ENCODE results near the gene FANCC.

Gene FANCC, protein sequence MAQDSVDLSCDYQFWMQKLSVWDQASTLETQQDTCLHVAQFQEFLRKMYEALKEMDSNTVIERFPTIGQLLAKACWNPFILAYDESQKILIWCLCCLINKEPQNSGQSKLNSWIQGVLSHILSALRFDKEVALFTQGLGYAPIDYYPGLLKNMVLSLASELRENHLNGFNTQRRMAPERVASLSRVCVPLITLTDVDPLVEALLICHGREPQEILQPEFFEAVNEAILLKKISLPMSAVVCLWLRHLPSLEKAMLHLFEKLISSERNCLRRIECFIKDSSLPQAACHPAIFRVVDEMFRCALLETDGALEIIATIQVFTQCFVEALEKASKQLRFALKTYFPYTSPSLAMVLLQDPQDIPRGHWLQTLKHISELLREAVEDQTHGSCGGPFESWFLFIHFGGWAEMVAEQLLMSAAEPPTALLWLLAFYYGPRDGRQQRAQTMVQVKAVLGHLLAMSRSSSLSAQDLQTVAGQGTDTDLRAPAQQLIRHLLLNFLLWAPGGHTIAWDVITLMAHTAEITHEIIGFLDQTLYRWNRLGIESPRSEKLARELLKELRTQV

DNA sequence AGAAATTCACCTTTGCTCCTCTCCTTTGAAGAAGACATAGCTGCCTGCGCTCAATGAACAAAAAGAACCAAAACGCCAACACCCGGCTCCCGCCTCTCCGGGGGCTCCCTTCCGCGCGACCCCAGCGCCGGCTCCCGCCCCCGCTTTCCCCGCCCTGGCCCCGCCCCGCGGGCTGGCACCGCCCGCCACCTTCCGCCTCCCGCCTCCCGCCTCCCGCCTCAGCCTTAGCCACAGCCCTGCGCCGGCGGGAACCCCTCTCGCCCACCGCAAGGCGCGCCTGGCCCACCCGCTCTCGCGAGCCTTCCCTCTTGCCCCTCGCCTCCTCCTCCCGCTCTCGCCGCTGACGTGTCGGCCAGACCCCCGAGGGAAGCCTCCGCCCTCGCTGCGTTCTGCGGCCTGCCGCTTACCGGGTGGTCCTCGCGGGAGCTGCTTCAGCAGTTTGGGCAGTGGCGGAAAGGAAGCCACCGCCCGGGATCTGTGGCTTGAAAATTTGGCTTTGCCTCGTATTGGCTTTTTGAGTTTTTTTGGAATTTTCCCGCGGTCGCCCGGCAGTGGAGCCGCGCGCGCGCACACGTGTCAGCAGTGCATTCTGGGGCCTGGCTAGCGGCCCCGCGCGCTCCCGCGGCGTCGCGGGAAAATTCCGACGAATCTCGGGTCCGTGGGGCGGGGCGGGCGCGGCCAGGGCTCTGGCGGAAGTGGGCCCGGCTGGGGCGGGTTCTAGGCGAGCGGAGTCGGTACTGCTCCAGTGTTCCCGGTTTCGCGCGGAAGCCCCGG lies at the start of gene FANCC:
FANCC (minus strand) TSS at position 591 of the 774 bp plus-strand sequence. CDS start 68,418 bp downstream, outside the sequence.
- H3K4me1 ChIP-seq, result peaks cover 6 to 32% (median 24%) of the 10 kb centered on the region in 10 experiments; a peak in 18 of 20 replicates
- no peaks in the 10 kb centered on the region for H3K36me3 ChIP-seq
- no peaks in the 10 kb centered on the region for H4K20me1 ChIP-seq
- peaks cover 0 to 10% (median 0%) of the 10 kb centered on the region in 11 experiments; a peak in 6 of 22 replicates for H3K27me3 ChIP-seq
- H3K4me2 ChIP-seq, result peak within 1 kb of the TSS; percentile 67 to 87 (median 78)
- H3K9ac ChIP-seq, result peak within 1 kb of the TSS; percentile 79 to 99 (median 95)
- H3K27ac ChIP-seq, result peak within 1 kb of the TSS; percentile 60 to 99 (median 95)
- TF ChIP-seq Cebpa-rat (IDR thresholded peaks at IDR 0.05), result no peak
- peak within 1 kb of the TSS; percentile 71 to 88 (median 76) for H3K4me3 ChIP-seq
- H3K9me3 ChIP-seq (replicated peaks in 1 of 11), result peaks cover 0 to 11% (median 0%) of the 10 kb centered on the region in 11 experiments; a peak in 3 of 22 replicates

DNA sequence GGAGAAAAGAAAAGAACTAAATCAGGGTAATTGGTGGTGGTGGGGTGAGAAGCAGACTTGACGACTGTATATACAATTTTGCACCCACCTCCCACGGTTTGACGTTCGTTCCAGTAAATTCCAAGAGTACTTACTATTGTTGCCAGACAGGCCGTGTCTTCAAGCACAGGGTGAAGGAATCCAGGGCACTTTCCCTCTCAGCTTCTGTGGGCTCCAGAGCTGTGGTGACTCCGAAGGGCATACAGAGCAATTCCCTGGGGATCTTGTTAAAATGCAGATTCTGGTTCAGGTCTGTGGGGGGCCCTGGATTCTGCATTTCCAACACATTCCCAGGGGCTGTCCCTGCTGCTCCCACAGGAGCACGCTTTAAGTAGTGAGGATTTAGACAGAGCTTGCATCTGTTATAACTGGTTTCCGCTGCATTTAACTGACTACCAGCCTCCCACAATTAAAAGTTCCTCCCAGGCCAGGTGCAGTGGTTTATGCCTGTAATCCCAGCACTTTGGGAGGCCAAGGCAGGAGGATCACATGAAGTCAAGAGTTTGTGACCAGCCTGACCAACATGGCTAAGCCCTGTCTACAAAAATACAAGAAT lies 49.3 kb upstream of the FANCC start:
- Histone ChIP-seq H3K4me1 (no peaks in the 10 kb centered on the region), H3K36me3 (no peaks in the 10 kb centered on the region), H3K27ac (no peak overlapping the region), H3K27me3 (no peaks in the 10 kb centered on the region), H3K4me3 (no peak overlapping the region), H3K9me3 (replicated peaks in 1 of 11) (no peaks in the 10 kb centered on the region), H4K20me1 (no peaks in the 10 kb centered on the region), H3K9ac (no peak overlapping the region), H3K4me2 (no peak overlapping the region)
- TF ChIP-seq Cebpa-rat (IDR thresholded peaks at IDR 0.05), result no peak

DNA sequence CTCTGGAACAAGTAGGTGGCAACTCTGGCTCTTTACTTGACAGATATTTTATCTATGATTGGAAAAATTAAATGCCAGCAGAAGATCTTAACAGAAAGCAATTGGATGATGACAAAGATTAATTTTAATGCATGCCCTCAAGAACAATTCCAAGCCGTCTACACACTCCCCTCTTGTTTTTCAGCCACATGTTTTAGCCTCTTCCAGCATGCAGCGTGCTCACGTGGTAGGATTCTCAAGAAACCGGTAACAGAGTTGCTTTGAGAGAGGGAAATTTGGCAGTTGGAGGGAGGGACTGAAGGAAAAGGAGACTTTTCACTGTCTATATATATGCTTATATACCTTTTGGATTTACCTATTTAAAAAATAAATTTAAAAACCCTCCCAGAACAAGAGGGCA lies 48.3 kb upstream of the FANCC start:
- Histone ChIP-seq H3K4me3 (no peak overlapping the region), H3K4me2 (no peak overlapping the region), H4K20me1 (no peaks in the 10 kb centered on the region), H3K4me1 (no peaks in the 10 kb centered on the region), H3K9me3 (replicated peaks in 1 of 11) (no peaks in the 10 kb centered on the region), H3K27me3 (no peaks in the 10 kb centered on the region), H3K36me3 (no peaks in the 10 kb centered on the region), H3K27ac (no peak overlapping the region), H3K9ac (no peak overlapping the region)
- no peak for TF ChIP-seq Cebpa-rat (IDR thresholded peaks at IDR 0.05)

DNA sequence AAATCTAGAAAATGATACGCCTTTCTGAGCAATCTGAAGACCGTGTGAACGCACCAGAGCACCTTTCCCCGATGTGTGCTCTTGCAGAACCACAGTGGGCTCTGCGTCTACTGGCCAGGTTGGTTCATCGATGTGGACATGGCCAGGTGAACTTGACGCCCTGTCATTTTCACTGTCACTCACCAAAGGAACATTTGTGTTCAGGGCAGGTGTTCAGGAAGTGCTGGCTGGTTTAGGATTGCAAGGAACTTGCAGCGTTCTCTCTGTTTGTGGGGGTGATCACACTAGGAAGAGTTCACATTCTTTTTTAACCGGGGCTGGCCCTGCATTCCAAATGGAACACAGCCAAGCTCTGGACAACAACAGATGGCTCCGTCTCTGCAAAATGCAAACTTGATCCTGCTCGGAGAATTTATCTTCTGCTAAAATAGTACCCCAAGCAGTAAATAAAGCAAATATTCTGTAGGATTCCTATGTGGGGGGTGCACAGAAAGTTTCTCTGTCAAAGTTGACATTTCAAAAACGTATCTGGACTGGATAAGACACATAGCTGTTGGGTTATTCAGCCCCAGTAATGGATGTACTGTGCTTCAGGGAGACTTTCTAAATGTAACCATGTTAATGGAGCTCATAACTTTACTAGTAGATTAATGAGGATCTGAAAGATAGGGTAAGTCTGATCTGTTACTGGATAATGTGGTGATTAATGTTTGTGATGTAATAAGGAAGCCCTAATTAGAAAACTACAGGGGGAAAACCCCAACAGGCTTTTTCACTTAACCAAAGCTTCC lies 45.7 kb upstream of the FANCC start:
- no peaks in the 10 kb centered on the region for H3K27me3 ChIP-seq
- no peak overlapping the region for H3K9ac ChIP-seq
- TF ChIP-seq Cebpa-rat (IDR thresholded peaks at IDR 0.05), result no peak
- no peak overlapping the region for H3K27ac ChIP-seq
- H3K9me3 ChIP-seq (replicated peaks in 1 of 11), result no peaks in the 10 kb centered on the region
- no peak overlapping the region for H3K4me2 ChIP-seq
- no peaks in the 10 kb centered on the region for H4K20me1 ChIP-seq
- no peak overlapping the region for H3K4me3 ChIP-seq
- H3K36me3 ChIP-seq, result no peaks in the 10 kb centered on the region
- H3K4me1 ChIP-seq, result no peaks in the 10 kb centered on the region

DNA sequence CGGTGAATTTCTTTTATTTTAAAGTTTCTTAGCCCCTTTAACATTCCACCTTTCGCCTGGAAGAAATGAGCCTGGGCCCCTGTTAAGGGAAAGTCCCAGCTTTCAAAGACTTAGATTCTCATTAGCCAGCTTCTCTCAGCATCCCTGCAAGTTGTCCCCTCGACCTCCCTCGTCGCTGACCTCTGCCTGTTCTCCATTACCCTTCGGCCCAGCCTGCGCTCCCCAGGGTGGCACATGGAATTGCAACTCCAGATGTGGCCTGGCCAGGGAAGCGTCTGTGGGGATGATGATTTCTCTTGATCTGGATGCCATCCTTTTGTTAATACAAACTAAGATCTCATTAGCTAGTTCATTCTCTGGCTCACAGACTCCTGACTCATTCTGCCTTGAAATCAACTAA lies 43.4 kb upstream of the FANCC start:
- H3K27me3 ChIP-seq, result no peaks in the 10 kb centered on the region
- no peak overlapping the region for H3K4me2 ChIP-seq
- no peak for TF ChIP-seq Cebpa-rat (IDR thresholded peaks at IDR 0.05)
- H3K36me3 ChIP-seq, result no peaks in the 10 kb centered on the region
- H3K27ac ChIP-seq, result no peak overlapping the region
- no peaks in the 10 kb centered on the region for H4K20me1 ChIP-seq
- H3K4me3 ChIP-seq, result no peak overlapping the region
- no peaks in the 10 kb centered on the region for H3K9me3 ChIP-seq (replicated peaks in 1 of 11)
- no peaks in the 10 kb centered on the region for H3K4me1 ChIP-seq
- H3K9ac ChIP-seq, result no peak overlapping the region

DNA sequence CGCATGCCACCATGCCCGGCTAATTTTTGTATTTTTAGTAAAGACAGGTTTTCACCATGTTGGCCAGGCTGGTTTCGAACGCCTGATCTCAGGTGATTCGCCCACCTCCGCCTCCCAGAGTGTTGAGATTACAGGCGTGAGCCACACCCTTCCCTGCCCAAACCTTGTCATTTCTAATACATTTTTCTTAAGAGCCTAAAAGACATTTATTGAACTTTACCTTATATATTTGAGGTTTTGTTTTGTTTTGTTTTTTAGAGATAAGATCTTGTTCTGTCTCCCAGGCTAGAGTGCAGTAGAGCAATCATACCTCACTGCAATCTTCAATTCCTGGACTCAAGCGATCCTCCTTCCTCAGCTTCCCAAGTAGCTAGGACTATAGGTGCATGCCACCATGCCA lies 39.8 kb upstream of the FANCC start:
- peaks cover 0 to 6% (median 4%) of the 10 kb centered on the region in 11 experiments; a peak in 10 of 22 replicates for H3K9me3 ChIP-seq (replicated peaks in 1 of 11)
- H3K36me3 ChIP-seq, result no peaks in the 10 kb centered on the region
- H3K4me1 ChIP-seq, result no peaks in the 10 kb centered on the region
- no peak for TF ChIP-seq Cebpa-rat (IDR thresholded peaks at IDR 0.05)
- H3K27ac ChIP-seq, result no peak overlapping the region
- no peaks in the 10 kb centered on the region for H4K20me1 ChIP-seq
- H3K4me3 ChIP-seq, result no peak overlapping the region
- no peak overlapping the region for H3K9ac ChIP-seq
- no peak overlapping the region for H3K4me2 ChIP-seq
- H3K27me3 ChIP-seq, result no peaks in the 10 kb centered on the region

DNA sequence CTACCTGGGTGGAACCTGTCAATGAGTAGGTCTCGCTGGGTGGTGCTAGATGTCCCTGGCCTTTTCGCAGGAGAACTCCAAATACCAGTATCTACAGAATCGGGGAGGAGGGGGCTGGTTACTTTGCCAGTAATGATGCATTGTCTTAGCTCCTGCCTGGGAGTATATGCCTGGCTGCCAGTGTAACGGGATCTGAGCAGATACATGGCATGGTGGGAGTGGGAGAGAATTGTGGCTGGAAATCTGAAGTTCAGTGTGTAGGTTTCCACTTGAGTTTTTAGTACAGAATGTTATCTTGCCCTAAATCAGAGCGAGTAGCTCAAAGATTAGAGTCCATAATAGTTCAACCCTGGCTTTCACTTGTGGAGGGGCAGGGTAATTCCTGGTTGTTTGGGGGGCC lies 38.0 kb upstream of the FANCC start:
- Histone ChIP-seq H3K4me1 (no peaks in the 10 kb centered on the region), H3K4me3 (no peak overlapping the region), H3K27me3 (no peaks in the 10 kb centered on the region), H3K9ac (no peak overlapping the region), H3K36me3 (no peaks in the 10 kb centered on the region), H3K9me3 (replicated peaks in 1 of 11) (peaks cover 13 to 24% (median 22%) of the 10 kb centered on the region in 11 experiments), H3K4me2 (no peak overlapping the region), H3K27ac (no peak overlapping the region), H4K20me1 (no peaks in the 10 kb centered on the region)
- TF ChIP-seq Cebpa-rat (IDR thresholded peaks at IDR 0.05), result no peak

DNA sequence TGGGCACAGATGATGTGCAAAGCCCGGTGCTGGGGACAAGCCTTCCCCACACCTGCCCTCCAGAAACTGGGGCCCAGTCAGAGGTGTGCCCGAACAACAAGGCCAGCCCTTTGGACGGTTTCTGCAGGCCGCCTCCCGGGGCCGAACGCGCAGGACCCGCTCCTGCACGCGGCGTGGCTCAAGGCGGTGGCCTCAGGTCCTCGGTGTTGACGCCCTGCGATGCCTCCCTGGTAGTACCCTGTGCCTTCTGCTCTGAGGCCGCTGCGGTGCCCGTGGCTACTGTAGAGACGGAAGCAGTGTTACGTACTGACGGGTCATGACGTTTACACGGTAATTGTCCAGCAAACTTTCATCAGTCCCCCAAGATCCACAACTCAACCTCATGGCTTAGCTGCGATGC lies 33.5 kb upstream of the FANCC start:
- no peak for TF ChIP-seq Cebpa-rat (IDR thresholded peaks at IDR 0.05)
- no peaks in the 10 kb centered on the region for H3K27me3 ChIP-seq
- no peak overlapping the region for H3K9ac ChIP-seq
- no peak overlapping the region for H3K4me2 ChIP-seq
- no peak overlapping the region for H3K4me3 ChIP-seq
- no peaks in the 10 kb centered on the region for H3K36me3 ChIP-seq
- H3K9me3 ChIP-seq (replicated peaks in 1 of 11), result peaks cover 46 to 62% (median 53%) of the 10 kb centered on the region in 11 experiments
- no peaks in the 10 kb centered on the region for H4K20me1 ChIP-seq
- no peak overlapping the region for H3K27ac ChIP-seq
- no peaks in the 10 kb centered on the region for H3K4me1 ChIP-seq

Measured in BLaER1 treated with 17β-estradiol and CSF1 and Interleukin-3, amounts not matched to agents 10 nM and 100 nM (cell line).